ENCODE data around the gene ZNF462. TPM values are rescaled to one million over a fixed set of nuclear protein-coding genes. Genes with fewer than 3 reads are reported as not detected.
A peak's percentile ranks its signal among the peaks of the same experiment; 100 is the strongest.

Gene ZNF462
- polyA plus RNA-seq, 2 of the 4 experiments (the other 2 are of a cell fraction): 2.4 to 3.9 TPM

- H3K4me3 ChIP-seq: peak overlapping the region; percentile 81
- ChIA-PET POLR2A (interaction anchor here (0.8 to 1.3 kb wide), 2 partner anchors 25 to 65 kb away, joined by 3 read pairs; no protein-coding TSS in a partner anchor), CTCF (interaction anchor here (0.6 to 1.5 kb wide), 4 partner anchors 9 to 277 kb away, joined by 3 read pairs; no protein-coding TSS in a partner anchor)
- peak overlapping the region; percentile 85 to 93 for H3K27ac ChIP-seq
- peak in 1 of 2 experiments; percentile 7; a peak in 3 of 6 replicates for ATAC-seq
- no peaks in the 10 kb centered on the region for H3K9me3 ChIP-seq
- FAIRE-seq: no peak
- DNase-seq (ENCODE audit: low read depth in 1 of 2, low spot score in 1 of 2): peak in 1 of 2 experiments; percentile 25
- H3K4me1 ChIP-seq: peaks cover 13% of the 10 kb centered on the region; the same call in 1 of the 3 replicates
- WGBS (ENCODE audit: missing lambda C conversion rate): 29% methylated on average over 11 of the region's 11 CpGs
- TF ChIP-seq EHF (CRISPR knock-in tag; IDR thresholded peaks at IDR 0.05) (no peak), ZNF302 (CRISPR knock-in tag; IDR thresholded peaks at IDR 0.05) (no peak), RCOR1 (IDR thresholded peaks at IDR 0.05; ENCODE audit: low read depth, low read length) (no peak), HMGXB4 (CRISPR knock-in tag; IDR thresholded peaks at IDR 0.05; ENCODE audit: borderline replicate concordance) (no peak), CEBPB (IDR thresholded peaks at IDR 0.05) (no peak), KDM1A (IDR thresholded peaks at IDR 0.05; ENCODE audit: low read depth) (no peak), NR3C1 (IDR thresholded peaks at IDR 0.05) (no peak), BHLHE40 (IDR thresholded peaks at IDR 0.05; ENCODE audit: low read depth, low read length) (no peak)
- peak overlapping the region; percentile 92 for H3K4me2 ChIP-seq
Measured at GRCh38 chr9:106864373-106865143, 1.6 kb downstream of the ZNF462 start.

- POLR2A ChIA-PET: interaction anchor here (0.6 kb wide), 1 partner anchor 146 kb away, joined by 5 read pairs; no protein-coding TSS in a partner anchor
- CTCF ChIA-PET: interaction anchor here (1.6 kb wide), 1 partner anchor 15 kb away, joined by 4 read pairs; no protein-coding TSS in a partner anchor
- 91% methylated on average over 1 of the region's 1 CpG for WGBS (ENCODE audit: missing lambda C conversion rate)
- H3K9me3 ChIP-seq: no peaks in the 10 kb centered on the region
- no peak overlapping the region for H3K4me2 ChIP-seq
- H3K4me3 ChIP-seq: no peak overlapping the region
- H3K4me1 ChIP-seq: peaks cover 13% of the 10 kb centered on the region; the same call in 1 of the 3 replicates
- no peak for FAIRE-seq
- H3K27ac ChIP-seq: no peak overlapping the region
- no peak for ATAC-seq
- TF ChIP-seq SMC3 (IDR thresholded peaks at IDR 0.05) (no peak), GATA3 (IDR thresholded peaks at IDR 0.05; ENCODE audit: borderline replicate concordance) (no peak), SREBF2 (IDR thresholded peaks at IDR 0.05) (no peak), HMGXB4 (CRISPR knock-in tag; IDR thresholded peaks at IDR 0.05; ENCODE audit: borderline replicate concordance) (no peak), BCL3 (IDR thresholded peaks at IDR 0.05) (no peak), HOXB13 (CRISPR knock-in tag; IDR thresholded peaks at IDR 0.05; ENCODE audit: low read depth) (no peak), HEYL (CRISPR knock-in tag; IDR thresholded peaks at IDR 0.05) (no peak), PBX3 (IDR thresholded peaks at IDR 0.05) (no peak), CEBPB (IDR thresholded peaks at IDR 0.05) (no peak), REST (IDR thresholded peaks at IDR 0.05) (no peak), ESRRA (IDR thresholded peaks at IDR 0.05; ENCODE audit: borderline replicate concordance, low read length) (no peak), HDAC2 (IDR thresholded peaks at IDR 0.05) (no peak)
- no peak for DNase-seq (ENCODE audit: low read depth in 1 of 2, low spot score in 1 of 2)
Measured at GRCh38 chr9:106866243-106866642, 3.3 kb downstream of the ZNF462 start.
